ENCODE data around the gene SLC12A4.
"Not testable (repeated sequence)": the region's sequence is repeated elsewhere in the genome, so short reads cannot be mapped to it uniquely, and the experiment has no call there.

The SLC12A4 gene

GRCh38 chr16:67987460-67988160 is 19.2 kb upstream of the SLC12A4 start:
- no peak for DNase-seq

- DNase-seq, result no peak
Measured at GRCh38 chr16:67986949-67987348, 18.5 kb upstream of the SLC12A4 start.

GRCh38 chr16:67982011-67982696 is 13.7 kb upstream of the SLC12A4 start:
- no peak for DNase-seq

GRCh38 chr16:67979955-67980678 is 11.7 kb upstream of the SLC12A4 start, which contains the start of gene DPEP3:
TSS of gene DPEP3 (minus strand) at chr16:67980499. CDS start at chr16:67980380, 119 bp downstream.
- peak in 1 of 2 experiments; percentile 33 for DNase-seq

GRCh38 chr16:67977469-67978227 is 9.2 kb upstream of the SLC12A4 start:
- DNase-seq, result no peak

- no peak for DNase-seq
Measured at GRCh38 chr16:67977005-67977404, 8.6 kb upstream of the SLC12A4 start.

GRCh38 chr16:67976205-67976604 is 7.8 kb upstream of the SLC12A4 start:
- no peak for DNase-seq

- no peak for DNase-seq
Measured at GRCh38 chr16:67975321-67976105, 7.1 kb upstream of the SLC12A4 start.

- DNase-seq, result not testable (repeated sequence)
Measured at GRCh38 chr16:67972285-67972684, 3.8 kb upstream of the SLC12A4 start.

GRCh38 chr16:67971111-67971510 is 2.7 kb upstream of the SLC12A4 start:
- no peak for DNase-seq

GRCh38 chr16:67969254-67970039 is 1.0 kb upstream of the SLC12A4 start:
- DNase-seq, result no peak

GRCh38 chr16:67967958-67968399 is 458 bp downstream of the SLC12A4 start:
- DNase-seq, result peak; percentile 55 to 64

GRCh38 chr16:67967183-67967957 is 1.1 kb downstream of the SLC12A4 start:
- DNase-seq, result peak; percentile 57 to 58

GRCh38 chr16:67966549-67967182 is 1.8 kb downstream of the SLC12A4 start:
- DNase-seq, result no peak

- no peak for DNase-seq
Measured at GRCh38 chr16:67965668-67966548, 2.5 kb downstream of the SLC12A4 start.

- DNase-seq, result no peak
Measured at GRCh38 chr16:67964477-67965131, 3.8 kb downstream of the SLC12A4 start.

- no peak for DNase-seq
Measured at GRCh38 chr16:67963662-67964321, 4.6 kb downstream of the SLC12A4 start.

GRCh38 chr16:67963292-67963661 is 5.2 kb downstream of the SLC12A4 start:
- no peak for DNase-seq

All from activated T-cell treated with anti-CD3 and anti-CD28 coated beads, Interleukin-2, amount 50 U/mL, for 48 hours (primary cell).